ENCODE data around the gene HNRNPK.
A peak's percentile ranks its signal among the peaks of the same experiment; 100 is the strongest.

DNA sequence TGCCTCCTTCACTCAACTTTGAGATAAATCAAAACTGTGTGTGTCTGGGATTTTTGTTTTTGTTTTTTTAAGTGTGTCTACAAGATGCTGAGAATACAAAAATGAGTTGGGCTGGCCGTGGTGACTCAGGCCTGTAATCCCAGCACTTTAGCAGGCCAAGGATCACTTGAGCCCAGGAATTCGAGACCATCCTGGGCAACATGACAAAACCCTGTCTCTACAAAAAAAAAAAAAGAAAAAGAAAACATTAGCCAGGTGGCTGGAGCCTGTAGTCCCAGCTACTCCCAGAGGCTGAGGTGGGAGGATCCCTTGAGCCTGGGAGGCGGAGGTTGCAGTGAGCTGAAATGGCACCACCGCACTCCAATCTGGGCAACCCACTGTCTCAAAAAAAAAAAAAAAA lies 21.0 kb downstream of the HNRNPK start:
- TF ChIP-seq USF1 (IDR thresholded peaks at IDR 0.05) (no peak), YY1 (IDR thresholded peaks at IDR 0.05; ENCODE audit: low read depth) (no peak), CREB1 (IDR thresholded peaks at IDR 0.05; ENCODE audit: low read depth) (no peak), TEAD4 (IDR thresholded peaks at IDR 0.05) (peak; percentile 88), TAF1 (IDR thresholded peaks at IDR 0.05; ENCODE audit: low read depth) (no peak)
- TF ChIP-seq, protein P1, sequence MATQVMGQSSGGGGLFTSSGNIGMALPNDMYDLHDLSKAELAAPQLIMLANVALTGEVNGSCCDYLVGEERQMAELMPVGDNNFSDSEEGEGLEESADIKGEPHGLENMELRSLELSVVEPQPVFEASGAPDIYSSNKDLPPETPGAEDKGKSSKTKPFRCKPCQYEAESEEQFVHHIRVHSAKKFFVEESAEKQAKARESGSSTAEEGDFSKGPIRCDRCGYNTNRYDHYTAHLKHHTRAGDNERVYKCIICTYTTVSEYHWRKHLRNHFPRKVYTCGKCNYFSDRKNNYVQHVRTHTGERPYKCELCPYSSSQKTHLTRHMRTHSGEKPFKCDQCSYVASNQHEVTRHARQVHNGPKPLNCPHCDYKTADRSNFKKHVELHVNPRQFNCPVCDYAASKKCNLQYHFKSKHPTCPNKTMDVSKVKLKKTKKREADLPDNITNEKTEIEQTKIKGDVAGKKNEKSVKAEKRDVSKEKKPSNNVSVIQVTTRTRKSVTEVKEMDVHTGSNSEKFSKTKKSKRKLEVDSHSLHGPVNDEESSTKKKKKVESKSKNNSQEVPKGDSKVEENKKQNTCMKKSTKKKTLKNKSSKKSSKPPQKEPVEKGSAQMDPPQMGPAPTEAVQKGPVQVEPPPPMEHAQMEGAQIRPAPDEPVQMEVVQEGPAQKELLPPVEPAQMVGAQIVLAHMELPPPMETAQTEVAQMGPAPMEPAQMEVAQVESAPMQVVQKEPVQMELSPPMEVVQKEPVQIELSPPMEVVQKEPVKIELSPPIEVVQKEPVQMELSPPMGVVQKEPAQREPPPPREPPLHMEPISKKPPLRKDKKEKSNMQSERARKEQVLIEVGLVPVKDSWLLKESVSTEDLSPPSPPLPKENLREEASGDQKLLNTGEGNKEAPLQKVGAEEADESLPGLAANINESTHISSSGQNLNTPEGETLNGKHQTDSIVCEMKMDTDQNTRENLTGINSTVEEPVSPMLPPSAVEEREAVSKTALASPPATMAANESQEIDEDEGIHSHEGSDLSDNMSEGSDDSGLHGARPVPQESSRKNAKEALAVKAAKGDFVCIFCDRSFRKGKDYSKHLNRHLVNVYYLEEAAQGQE (IDR thresholded peaks at IDR 0.05; ENCODE audit: low read depth): no peak
